CD4-positive, alpha-beta T cell (primary cell): ENCODE measurements around the gene CYSLTR1. TPM values are rescaled to one million over a fixed set of nuclear protein-coding genes. Genes with fewer than 3 reads are reported as not detected.

Source experiments
- total RNA-seq, 174 experiments: library from RNA in 2 of 174; stranded (reverse) in 2 of 174; gene quantifications; one replicate each; pipeline ENCODE4 v1.2.3 and lab custom pipeline; 2021 to 2026

CYSLTR1 gene
- total RNA-seq, 2 experiments from 2014 or later, result 6.6 to 7.4 TPM

Other genes starting within 250 kb of the CYSLTR1 start
- gene PGK1, start 223.4 kb downstream of the CYSLTR1 start, total RNA-seq, result 100 to 1,000 TPM; 267 to 281 TPM
- gene TAF9B, start 188.0 kb downstream of the CYSLTR1 start, total RNA-seq, result 10 to 100 TPM in 1 of 2 experiments, 1 to 10 TPM in 1; 9.6 to 10.3 TPM